ENCODE results near the gene ACYP2.

DNA sequence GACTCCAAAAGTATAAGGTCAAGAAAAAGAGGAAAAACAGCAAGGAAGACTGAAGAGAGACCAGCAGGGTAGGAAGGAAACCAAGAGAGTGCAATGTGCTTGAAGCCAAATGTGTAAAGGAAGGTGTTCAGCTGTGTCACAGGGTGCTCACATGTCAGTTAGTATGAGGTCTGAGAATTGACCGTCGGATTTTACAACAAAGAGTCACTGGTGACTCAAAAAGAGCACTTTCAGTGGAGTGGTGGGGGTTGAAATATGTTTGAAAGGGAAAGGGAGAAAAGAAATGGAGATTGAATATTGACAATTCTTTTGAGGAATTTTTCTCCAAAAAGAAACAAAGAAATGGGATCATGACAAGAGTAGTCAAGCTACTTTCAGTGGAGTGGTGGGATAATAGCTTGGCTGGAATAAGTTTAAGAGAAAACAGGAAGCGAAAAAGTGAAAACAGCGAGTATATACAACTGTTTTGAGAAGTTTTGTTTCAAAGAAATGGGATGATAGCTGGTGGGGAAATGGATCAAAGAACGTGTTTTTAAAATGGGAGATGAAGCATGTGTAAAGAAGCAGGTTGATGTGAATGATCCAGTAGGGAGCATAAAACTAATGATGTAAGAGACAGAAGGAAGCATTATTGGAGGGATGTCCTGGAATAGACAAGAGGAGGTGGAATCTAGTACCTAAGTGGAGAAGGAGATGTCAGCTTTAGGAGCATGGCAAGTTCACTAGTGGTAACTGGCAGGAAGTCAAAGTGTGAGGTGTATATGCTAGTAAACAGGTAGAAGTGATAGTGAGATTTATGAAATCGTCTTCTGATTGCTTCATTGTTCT, 144.2 kb downstream of the ACYP2 start:
- TF ChIP-seq, protein P1, sequence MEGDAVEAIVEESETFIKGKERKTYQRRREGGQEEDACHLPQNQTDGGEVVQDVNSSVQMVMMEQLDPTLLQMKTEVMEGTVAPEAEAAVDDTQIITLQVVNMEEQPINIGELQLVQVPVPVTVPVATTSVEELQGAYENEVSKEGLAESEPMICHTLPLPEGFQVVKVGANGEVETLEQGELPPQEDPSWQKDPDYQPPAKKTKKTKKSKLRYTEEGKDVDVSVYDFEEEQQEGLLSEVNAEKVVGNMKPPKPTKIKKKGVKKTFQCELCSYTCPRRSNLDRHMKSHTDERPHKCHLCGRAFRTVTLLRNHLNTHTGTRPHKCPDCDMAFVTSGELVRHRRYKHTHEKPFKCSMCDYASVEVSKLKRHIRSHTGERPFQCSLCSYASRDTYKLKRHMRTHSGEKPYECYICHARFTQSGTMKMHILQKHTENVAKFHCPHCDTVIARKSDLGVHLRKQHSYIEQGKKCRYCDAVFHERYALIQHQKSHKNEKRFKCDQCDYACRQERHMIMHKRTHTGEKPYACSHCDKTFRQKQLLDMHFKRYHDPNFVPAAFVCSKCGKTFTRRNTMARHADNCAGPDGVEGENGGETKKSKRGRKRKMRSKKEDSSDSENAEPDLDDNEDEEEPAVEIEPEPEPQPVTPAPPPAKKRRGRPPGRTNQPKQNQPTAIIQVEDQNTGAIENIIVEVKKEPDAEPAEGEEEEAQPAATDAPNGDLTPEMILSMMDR (IDR thresholded peaks at IDR 0.05): no peak
- TF ChIP-seq EP300 (IDR thresholded peaks at IDR 0.05) (no peak), POLR2AphosphoS5 (IDR thresholded peaks at IDR 0.05) (no peak)
